Adrenal gland (tissue), 12 donors: ENCODE data around the gene HIVEP1. TPM values are rescaled to one million over a fixed set of nuclear protein-coding genes. Genes with fewer than 3 reads are reported as not detected.

Experiments used
- DNase-seq, 7 donors: peaks; one replicate each; pipeline ENCODE4 v3.0.0-alpha.2; 2019 to 2020
- H3K27ac ChIP-seq, 5 donors: fragments of 200-600 bp; sonication (generic) in 4 of 5; 1 replicate in 3 of 5; 2 replicates in 2 of 5; pipeline versions ENCODE4 v1.5.1 to v1.8.0; 2016 to 2020; ENCODE audit warnings: mild to moderate bottlenecking in 1 of 5
- H3K27me3 ChIP-seq: fragments of 200-600 bp; 2 replicates; pipeline ENCODE4 v1.8.0; 2021
- H3K36me3 ChIP-seq, 2 donors: fragments of 200-600 bp; replicated peaks in 1 of 2; 1 replicate in 1 of 2; 2 replicates in 1 of 2; pipeline versions ENCODE4 v1.5.1 to v1.8.0; 2018 to 2022
- H3K4me1 ChIP-seq, 2 donors: fragments of 200-600 bp; replicated peaks in 1 of 2; 1 replicate in 1 of 2; 2 replicates in 1 of 2; pipeline versions ENCODE4 v1.5.1 to v1.8.0; 2018 to 2021
- H3K4me3 ChIP-seq, 4 donors: fragments of 200-600 bp; sonication (generic) in 3 of 4; one replicate each; pipeline ENCODE4 v1.5.1; 2016 to 2018
- H3K9me3 ChIP-seq, 3 donors: fragments of 200-600 bp; sonication (generic) in 1 of 3; replicated peaks in 1 of 3; 1 replicate in 2 of 3; 2 replicates in 1 of 3; pipeline versions ENCODE4 v1.5.1 to v1.8.0; 2016 to 2021
- CTCF ChIP-seq, 6 experiments: fragments of 450-650 bp in 4 of 6; fragments of 200-600 bp in 2 of 6; sonication (generic) in 1 of 6; IDR thresholded peaks; 1 replicate in 5 of 6; 2 replicates in 1 of 6; pipeline versions ENCODE4 v1.5.1 to v1.8.0; 2016 to 2021; ENCODE audit warnings: antibody characterized with exemption in 6 of 6, mild to moderate bottlenecking in 2 of 6, moderate library complexity in 1 of 6
- POLR2A ChIP-seq, 2 donors: fragments of 450-650 bp; IDR thresholded peaks; one replicate each; pipeline ENCODE4 v1.6.1; 2017; ENCODE audit warnings: antibody characterized with exemption in 2 of 2, mild to moderate bottlenecking in 2 of 2, moderate library complexity in 1 of 2
- WGBS, 4 donors: extraction: QIAGEN DNeasy Blood & Tissue Kit in 2 of 4; methylation state at CpG; one replicate each; pipeline versions ENCODE4 v1.1.5 to v1.1.7; 2013 to 2017; 5-methylcytosine and 5-hydroxymethylcytosine counted together
- intact Hi-C, 2 donors: fragments of 100-400 bp; cut with DNase I; formaldehyde crosslinking; loops; one replicate each; pipeline versions ENCODE4 v1.14.1 to v1.15.0; 2022 to 2023
- polyA plus RNA-seq, 3 donors: library from polyadenylated mRNA; stranded (reverse); fragments of 200-250 nt in 2 of 3; fragments of 350-450 nt in 1 of 3; fragmentation: Illumina TruSeq in 1 of 3; extraction: RNeasy Lipid Tissue Mini Kit (QIAGEN cat#74804) in 1 of 3; gene quantifications; one replicate each; pipeline ENCODE4 v1.2.3, GENCODE V29; 2013 to 2014
- total RNA-seq, 9 donors: library from RNA; depleted of rRNA in 4 of 9; stranded (reverse); fragments of >200 nt in 4 of 9; fragments of 120-200 nt in 1 of 9; fragmentation: NEBNext Ultra II Directional in 1 of 9; extraction: Animal tissue kit (Norgen Biotek cat#: 25700) in 1 of 9; gene quantifications; one replicate each; pipeline versions ENCODE4 v1.1.0 to v1.2.4, GENCODE V29; 2013 to 2023
- donor health status: healthy with polysubstance abuse.
- donor health status: Bipolar disorder and iron deficiency.
- donor health status: DM: yes; HTN: yes; CAD: no.
- donor health status: DM: no; HTN: no; CAD: no.
- donor health status: DM: no; HTN: no; CAD: no.
- donor health status: DM: yes; HTN: yes; CAD: no.

The HIVEP1 gene
- total and polyA plus RNA-seq, 12 donors: 3.6 to 22.3 (median 11.9) TPM

- H3K27me3 ChIP-seq: no peaks in the 10 kb centered on the region
- intact Hi-C loops: no loop called here
- no peak for DNase-seq
- no peaks in the 10 kb centered on the region for H3K36me3 ChIP-seq
- 95 to 99% (median 98%) methylated on average over 5 of the region's 5 CpGs for WGBS, 4 donors
- H3K27ac ChIP-seq: no peak overlapping the region
- TF ChIP-seq POLR2A (IDR thresholded peaks at IDR 0.05) (no peak), CTCF (IDR thresholded peaks at IDR 0.05) (no peak)
- no peak overlapping the region for H3K4me3 ChIP-seq
- peaks cover 0 to 5% of the 10 kb centered on the region in 2 donors for H3K4me1 ChIP-seq
- H3K9me3 ChIP-seq: no peaks in the 10 kb centered on the region
Observed at GRCh38 chr6:12062605-12063004, 50.5 kb downstream of the HIVEP1 start.

DNA sequence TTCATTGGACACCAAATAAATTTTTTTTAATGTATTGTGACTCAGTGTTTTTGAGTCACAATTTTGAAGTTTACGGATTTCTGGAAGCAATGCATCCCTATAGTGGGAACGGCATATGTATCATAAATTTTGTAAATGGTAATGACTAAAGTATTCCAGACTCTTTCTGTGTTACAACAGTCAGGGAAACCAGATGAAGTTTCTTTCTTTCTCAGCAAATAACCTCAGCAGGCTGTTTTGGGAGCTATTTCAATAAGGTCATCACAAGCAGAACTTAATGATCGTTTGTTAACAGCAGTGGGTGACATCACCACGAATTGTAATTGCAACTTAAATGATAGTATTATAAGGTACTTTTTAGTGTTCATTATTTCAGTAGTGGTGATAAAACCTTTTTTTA, 52.0 kb downstream of the HIVEP1 start:
- TF ChIP-seq POLR2A (IDR thresholded peaks at IDR 0.05) (no peak), CTCF (IDR thresholded peaks at IDR 0.05) (no peak)
- 72 to 81% (median 76%) methylated on average over 4 of the region's 4 CpGs for WGBS, 4 donors
- peaks cover 0 to 5% of the 10 kb centered on the region in 2 donors for H3K4me1 ChIP-seq
- no peak for DNase-seq
- H3K9me3 ChIP-seq: no peaks in the 10 kb centered on the region
- H3K36me3 ChIP-seq: no peaks in the 10 kb centered on the region
- H3K27ac ChIP-seq: no peak overlapping the region
- H3K4me3 ChIP-seq: no peak overlapping the region
- intact Hi-C loops: no loop called here
- no peaks in the 10 kb centered on the region for H3K27me3 ChIP-seq

DNA sequence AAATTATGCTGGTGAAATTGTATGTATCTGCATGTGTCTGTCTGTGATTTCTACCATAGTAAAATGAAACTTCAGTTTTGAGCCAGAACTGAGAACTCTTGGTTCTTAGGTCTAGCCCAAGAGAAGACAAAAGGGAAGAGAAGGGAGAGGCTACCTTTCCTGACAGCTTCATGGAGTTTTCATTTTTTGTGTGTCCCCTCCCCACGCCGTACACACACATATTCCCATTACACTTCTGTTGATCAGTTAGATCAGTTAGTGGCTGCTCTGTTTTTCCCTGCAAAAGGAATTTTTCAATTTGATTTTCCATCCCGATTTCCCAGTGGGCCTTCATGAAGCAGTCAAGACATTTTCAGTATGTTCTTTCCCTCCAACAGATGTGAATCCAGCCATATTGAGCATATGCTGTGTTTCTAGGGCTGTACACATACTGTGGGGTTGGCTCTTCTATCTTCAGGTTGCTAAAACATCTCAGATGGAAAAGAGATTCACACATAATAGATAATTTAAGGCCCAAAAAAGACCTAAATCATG, 52.5 kb downstream of the HIVEP1 start:
- H3K4me3 ChIP-seq: no peak overlapping the region
- WGBS, 4 donors: 94 to 95% (median 94%) methylated on average over 3 of the region's 3 CpGs
- peaks cover 0 to 5% of the 10 kb centered on the region in 2 donors for H3K4me1 ChIP-seq
- no peaks in the 10 kb centered on the region for H3K27me3 ChIP-seq
- no peak for DNase-seq
- no peaks in the 10 kb centered on the region for H3K9me3 ChIP-seq
- H3K27ac ChIP-seq: no peak overlapping the region
- TF ChIP-seq CTCF (IDR thresholded peaks at IDR 0.05): no peak
- no peak for TF ChIP-seq POLR2A (IDR thresholded peaks at IDR 0.05)
- intact Hi-C loops: no loop called here
- H3K36me3 ChIP-seq: no peaks in the 10 kb centered on the region

GRCh38 chr6:12065321-12066140, 53.4 kb downstream of the HIVEP1 start:
- no peak for TF ChIP-seq CTCF (IDR thresholded peaks at IDR 0.05)
- no peak for TF ChIP-seq POLR2A (IDR thresholded peaks at IDR 0.05)
- H3K9me3 ChIP-seq: no peaks in the 10 kb centered on the region
- H3K27me3 ChIP-seq: no peaks in the 10 kb centered on the region
- 70 to 80% (median 77%) methylated on average over 8 of the region's 8 CpGs for WGBS, 4 donors
- no peak for DNase-seq
- H3K4me3 ChIP-seq: no peak overlapping the region
- H3K4me1 ChIP-seq: peaks cover 0 to 5% of the 10 kb centered on the region in 2 donors
- no peak overlapping the region for H3K27ac ChIP-seq
- no peaks in the 10 kb centered on the region for H3K36me3 ChIP-seq
- intact Hi-C loops: no loop called here
